ENCODE measurements around the gene CFAP57.

DNA sequence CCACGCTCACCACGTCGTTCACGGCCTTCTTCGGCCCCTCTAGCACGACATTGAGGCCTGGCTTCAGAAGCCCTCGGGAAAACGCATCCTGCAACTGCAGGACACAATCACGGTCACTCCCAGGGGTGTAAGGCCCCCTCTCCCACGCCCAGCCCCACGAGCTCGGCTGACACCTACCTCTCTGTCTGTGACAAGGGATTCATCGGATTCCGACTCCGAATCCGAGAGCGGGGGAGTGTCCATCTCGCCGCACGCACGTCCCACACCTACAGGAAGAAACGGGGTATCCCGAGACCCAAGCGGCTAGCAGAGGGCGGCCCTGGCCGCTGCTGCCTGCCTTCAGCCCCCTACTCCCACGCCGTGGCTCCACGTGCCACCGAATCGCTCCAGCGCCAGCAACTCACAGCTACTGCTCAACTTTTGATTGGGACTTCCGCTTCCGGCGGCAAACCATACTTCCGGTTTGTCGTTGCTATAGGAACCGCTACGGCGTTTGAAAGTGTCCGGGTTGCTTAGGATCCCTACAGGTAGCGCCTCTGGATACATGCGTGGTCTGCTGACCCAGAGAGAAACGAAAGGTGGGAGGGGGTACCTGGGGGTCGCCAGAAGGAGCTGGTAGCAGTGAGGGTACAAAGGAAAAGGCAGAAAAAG, at the start of gene CFAP57, which contains the start of gene EBNA1BP2:
- TF ChIP-seq, protein P1, sequence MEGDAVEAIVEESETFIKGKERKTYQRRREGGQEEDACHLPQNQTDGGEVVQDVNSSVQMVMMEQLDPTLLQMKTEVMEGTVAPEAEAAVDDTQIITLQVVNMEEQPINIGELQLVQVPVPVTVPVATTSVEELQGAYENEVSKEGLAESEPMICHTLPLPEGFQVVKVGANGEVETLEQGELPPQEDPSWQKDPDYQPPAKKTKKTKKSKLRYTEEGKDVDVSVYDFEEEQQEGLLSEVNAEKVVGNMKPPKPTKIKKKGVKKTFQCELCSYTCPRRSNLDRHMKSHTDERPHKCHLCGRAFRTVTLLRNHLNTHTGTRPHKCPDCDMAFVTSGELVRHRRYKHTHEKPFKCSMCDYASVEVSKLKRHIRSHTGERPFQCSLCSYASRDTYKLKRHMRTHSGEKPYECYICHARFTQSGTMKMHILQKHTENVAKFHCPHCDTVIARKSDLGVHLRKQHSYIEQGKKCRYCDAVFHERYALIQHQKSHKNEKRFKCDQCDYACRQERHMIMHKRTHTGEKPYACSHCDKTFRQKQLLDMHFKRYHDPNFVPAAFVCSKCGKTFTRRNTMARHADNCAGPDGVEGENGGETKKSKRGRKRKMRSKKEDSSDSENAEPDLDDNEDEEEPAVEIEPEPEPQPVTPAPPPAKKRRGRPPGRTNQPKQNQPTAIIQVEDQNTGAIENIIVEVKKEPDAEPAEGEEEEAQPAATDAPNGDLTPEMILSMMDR (IDR thresholded peaks at IDR 0.05; ENCODE audit: borderline replicate concordance, extremely low read depth, low read length, poor library complexity, severe bottlenecking), result no peak
- TF ChIP-seq EZH2 (IDR thresholded peaks at IDR 0.05; ENCODE audit: borderline replicate concordance, low read depth, low read length, severe bottlenecking), result no peak
